ENCODE data around the gene PPIL6.

GRCh38 chr6:109450801-109451200 lies 10.4 kb upstream of the PPIL6 start:
- no peak for TF ChIP-seq CTCF (IDR thresholded peaks at IDR 0.05; ENCODE audit: low read depth, low read length, missing input control)
- no peak for TF ChIP-seq SP1 (IDR thresholded peaks at IDR 0.05)
- TF ChIP-seq YY1 (IDR thresholded peaks at IDR 0.05): no peak
- TF ChIP-seq JUND (IDR thresholded peaks at IDR 0.05): no peak
- no peak for TF ChIP-seq MAX (IDR thresholded peaks at IDR 0.05)
- TF ChIP-seq EGR1 (IDR thresholded peaks at IDR 0.05; ENCODE audit: low read depth in 2 of 2): no peak
- no peak for TF ChIP-seq RAD21 (IDR thresholded peaks at IDR 0.05)
- no peak for TF ChIP-seq ATF3 (IDR thresholded peaks at IDR 0.05)
- no peak for TF ChIP-seq TAF1 (conservative IDR thresholded peaks at IDR 0.05)
- no peak for TF ChIP-seq REST (IDR thresholded peaks at IDR 0.05)
